Stimulated activated memory B cell treated with anti-CD40 and anti-IgM and Interleukin-4, amounts not matched to agents 10 μg/mL and 1 μg/mL and 100 μg/mL, for 72 hours (primary cell): ENCODE data around the gene PATJ.
A peak's percentile ranks its signal among the peaks of the same experiment; 100 is the strongest.

Experiments used
- ATAC-seq: fragments of 150-1000 bp; cut with Tn5 transposase; 2 replicates; pipeline ENCODE4 v1.10.0; 2021
- H3K27ac Mint-ChIP-seq: one replicate; pipeline ENCODE4 v1.8.0; 2022; ENCODE audit warnings: mild to moderate bottlenecking, mixed read lengths
- H3K27me3 Mint-ChIP-seq: one replicate; pipeline ENCODE4 v1.8.0; 2022; ENCODE audit warnings: mixed read lengths
- H3K36me3 Mint-ChIP-seq: one replicate; pipeline ENCODE4 v1.8.0; 2022; ENCODE audit warnings: mixed read lengths
- H3K4me1 Mint-ChIP-seq: one replicate; pipeline ENCODE4 v1.8.0; 2022; ENCODE audit warnings: mixed read lengths
- H3K4me3 Mint-ChIP-seq: one replicate; pipeline ENCODE4 v1.8.0; 2022; ENCODE audit warnings: mild to moderate bottlenecking, moderate library complexity, mixed read lengths
- H3K9me3 Mint-ChIP-seq: one replicate; pipeline ENCODE4 v1.8.0; 2022; ENCODE audit warnings: mixed read lengths

The PATJ gene

DNA sequence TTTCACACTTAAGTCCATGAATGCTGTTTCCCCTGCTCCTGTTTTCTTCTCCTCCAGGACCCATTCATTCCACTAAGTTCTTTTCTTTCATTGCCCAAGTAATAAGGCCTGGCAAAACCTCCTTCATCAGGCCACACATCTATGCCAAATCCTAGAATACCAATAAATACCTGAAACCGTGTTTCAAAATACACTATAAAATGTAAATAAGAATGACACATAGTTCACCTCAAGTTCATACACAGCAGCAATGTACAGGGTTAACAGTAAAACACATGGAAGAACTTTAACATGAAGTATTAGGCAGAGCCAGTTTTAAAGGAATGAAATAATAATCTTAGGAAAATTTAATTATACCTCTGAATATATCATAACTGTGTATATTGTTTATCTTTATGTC is 365.6 kb downstream of the PATJ start:
- H3K27me3 Mint-ChIP-seq, result no peaks in the 10 kb centered on the region
- H3K4me1 Mint-ChIP-seq, result no peaks in the 10 kb centered on the region
- peaks cover 12% of the 10 kb centered on the region for H3K36me3 Mint-ChIP-seq
- no peaks in the 10 kb centered on the region for H3K9me3 Mint-ChIP-seq
- H3K4me3 Mint-ChIP-seq, result no peak overlapping the region
- H3K27ac Mint-ChIP-seq, result no peak overlapping the region
- ATAC-seq, result no peak

DNA sequence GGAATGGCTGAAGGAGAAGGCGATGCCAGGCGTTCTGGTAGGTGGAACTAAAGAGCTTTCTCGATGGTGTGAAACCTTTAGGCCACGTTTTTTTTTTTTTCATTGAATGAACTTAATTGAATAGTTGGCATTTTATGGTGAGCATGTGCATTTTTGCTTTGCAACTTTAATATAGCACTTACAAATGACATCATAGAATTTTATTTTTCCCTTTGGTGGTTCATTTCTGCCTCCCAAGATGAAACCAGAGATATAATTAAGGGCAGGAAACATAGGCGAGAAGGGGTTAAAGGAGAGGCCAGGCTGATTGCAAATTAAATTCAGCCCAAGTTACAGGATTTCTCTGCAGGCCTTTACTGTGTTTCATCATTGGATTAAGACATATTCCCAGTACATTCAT is 366.8 kb downstream of the PATJ start:
- H3K9me3 Mint-ChIP-seq, result no peaks in the 10 kb centered on the region
- no peak overlapping the region for H3K4me3 Mint-ChIP-seq
- ATAC-seq, result no peak
- H3K27ac Mint-ChIP-seq, result no peak overlapping the region
- H3K27me3 Mint-ChIP-seq, result no peaks in the 10 kb centered on the region
- H3K36me3 Mint-ChIP-seq, result peaks cover 18% of the 10 kb centered on the region
- H3K4me1 Mint-ChIP-seq, result no peaks in the 10 kb centered on the region

DNA sequence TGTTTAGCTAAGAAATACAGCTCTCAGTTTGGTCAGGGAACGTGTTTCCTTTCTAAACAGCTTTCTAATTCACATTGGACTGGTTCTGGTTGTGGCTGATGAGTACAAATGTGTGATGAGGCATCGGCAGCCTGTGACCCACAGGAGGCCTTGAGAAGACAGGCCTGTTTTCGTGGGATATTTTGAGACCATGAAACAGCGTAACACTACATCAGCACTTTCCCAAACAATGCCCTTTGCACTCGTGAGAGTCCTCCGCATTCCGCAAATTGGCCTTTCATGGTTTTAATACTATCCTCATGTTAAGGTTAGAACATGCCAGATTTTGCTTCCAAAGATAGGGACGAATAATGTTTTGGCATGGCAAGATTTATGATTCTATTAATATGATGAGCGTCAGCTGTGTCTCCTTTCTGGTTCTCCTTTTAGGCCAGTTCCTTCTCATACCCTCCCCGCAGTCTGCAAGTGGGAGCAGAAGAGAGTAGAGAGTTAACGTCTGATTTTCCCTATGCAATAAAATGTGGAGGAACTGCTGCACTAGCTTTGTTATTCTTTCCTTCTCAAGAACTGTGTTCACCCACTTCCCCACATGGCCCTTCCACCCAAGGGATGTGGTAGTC is 368.0 kb downstream of the PATJ start:
- no peaks in the 10 kb centered on the region for H3K9me3 Mint-ChIP-seq
- peaks cover 20% of the 10 kb centered on the region for H3K36me3 Mint-ChIP-seq
- no peaks in the 10 kb centered on the region for H3K4me1 Mint-ChIP-seq
- no peaks in the 10 kb centered on the region for H3K27me3 Mint-ChIP-seq
- H3K4me3 Mint-ChIP-seq, result no peak overlapping the region
- ATAC-seq, result no peak
- H3K27ac Mint-ChIP-seq, result no peak overlapping the region

DNA sequence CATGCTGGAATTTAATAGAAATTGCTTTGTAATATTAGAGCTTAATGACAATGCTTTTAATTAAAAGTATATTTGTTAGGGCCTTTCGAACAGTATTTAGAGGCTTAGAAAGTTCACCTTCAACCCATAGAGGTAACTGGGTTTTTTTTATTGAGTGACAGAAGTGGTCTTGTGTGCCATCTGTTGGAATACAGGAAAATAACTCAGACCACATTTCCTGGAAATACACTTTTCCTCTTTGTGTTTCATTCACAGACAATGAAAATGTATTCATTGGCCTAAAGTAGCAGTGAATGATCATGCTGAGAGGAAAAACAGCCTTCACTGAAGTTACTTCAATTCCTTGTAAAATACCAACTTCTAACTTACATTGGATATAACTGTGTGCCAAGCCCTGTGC is 368.8 kb downstream of the PATJ start:
- Mint-ChIP-seq H3K4me3 (no peak overlapping the region), H3K27me3 (no peaks in the 10 kb centered on the region), H3K9me3 (no peaks in the 10 kb centered on the region), H3K27ac (no peak overlapping the region), H3K36me3 (peaks cover 22% of the 10 kb centered on the region), H3K4me1 (no peaks in the 10 kb centered on the region)
- ATAC-seq, result no peak

DNA sequence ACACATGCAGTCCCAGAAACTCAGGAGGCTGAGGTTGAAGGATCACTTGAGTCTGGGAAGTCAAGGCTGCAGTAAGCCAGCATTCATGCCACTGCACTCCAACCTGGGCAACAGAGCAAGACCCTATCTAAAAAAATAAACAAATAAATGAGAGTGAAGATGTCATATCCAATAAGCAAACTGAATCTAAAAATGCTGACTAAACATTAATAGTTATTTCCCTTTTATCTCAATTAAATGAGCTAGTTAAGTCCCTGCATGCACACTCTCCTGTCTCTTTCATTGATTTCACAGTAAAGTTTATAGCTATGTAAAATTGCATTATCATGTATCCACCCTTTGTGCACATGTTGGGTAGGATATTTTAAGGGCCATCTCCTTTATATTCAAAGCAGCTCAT is 371.2 kb downstream of the PATJ start:
- ATAC-seq, result no peak
- Mint-ChIP-seq H3K36me3 (peaks cover 40% of the 10 kb centered on the region), H3K27ac (no peak overlapping the region), H3K4me1 (no peaks in the 10 kb centered on the region), H3K9me3 (no peaks in the 10 kb centered on the region), H3K27me3 (no peaks in the 10 kb centered on the region), H3K4me3 (no peak overlapping the region)

DNA sequence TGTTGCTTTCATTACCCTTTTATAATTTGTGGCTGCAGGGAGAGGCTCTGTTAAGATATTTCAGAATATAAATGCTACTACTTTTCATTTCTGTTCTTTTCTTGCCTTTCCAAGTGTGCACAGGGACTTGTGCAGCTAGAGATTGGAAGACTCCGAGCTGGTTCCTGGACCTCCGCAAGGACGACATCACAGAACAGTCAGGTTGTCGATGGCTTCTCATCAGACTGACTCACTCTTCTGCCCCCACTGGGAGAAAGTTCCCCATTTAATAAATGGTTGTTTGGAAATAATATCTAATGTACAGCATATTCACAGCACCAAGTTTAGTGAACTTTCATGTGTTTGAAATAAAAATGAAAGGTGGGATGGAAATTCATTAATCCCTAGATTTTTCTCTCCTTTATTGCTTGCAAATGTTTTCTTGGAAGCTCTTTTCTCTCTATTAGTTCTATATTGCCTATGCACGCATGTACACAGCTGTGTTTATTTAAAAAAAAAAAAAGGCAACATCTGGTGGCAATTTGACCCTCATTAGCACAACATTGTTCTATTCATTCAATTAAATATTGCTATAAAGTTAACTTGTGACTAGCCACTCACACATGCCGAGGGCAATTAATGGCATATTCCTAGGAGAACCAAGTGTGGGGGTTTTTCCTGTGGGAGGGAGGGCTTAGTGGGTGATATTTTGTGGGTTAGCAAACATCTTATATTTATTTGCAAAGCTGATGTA is 374.9 kb downstream of the PATJ start:
- no peaks in the 10 kb centered on the region for H3K4me1 Mint-ChIP-seq
- no peak overlapping the region for H3K27ac Mint-ChIP-seq
- peaks cover 32% of the 10 kb centered on the region for H3K36me3 Mint-ChIP-seq
- ATAC-seq, result no peak
- H3K9me3 Mint-ChIP-seq, result no peaks in the 10 kb centered on the region
- no peak overlapping the region for H3K4me3 Mint-ChIP-seq
- no peaks in the 10 kb centered on the region for H3K27me3 Mint-ChIP-seq

DNA sequence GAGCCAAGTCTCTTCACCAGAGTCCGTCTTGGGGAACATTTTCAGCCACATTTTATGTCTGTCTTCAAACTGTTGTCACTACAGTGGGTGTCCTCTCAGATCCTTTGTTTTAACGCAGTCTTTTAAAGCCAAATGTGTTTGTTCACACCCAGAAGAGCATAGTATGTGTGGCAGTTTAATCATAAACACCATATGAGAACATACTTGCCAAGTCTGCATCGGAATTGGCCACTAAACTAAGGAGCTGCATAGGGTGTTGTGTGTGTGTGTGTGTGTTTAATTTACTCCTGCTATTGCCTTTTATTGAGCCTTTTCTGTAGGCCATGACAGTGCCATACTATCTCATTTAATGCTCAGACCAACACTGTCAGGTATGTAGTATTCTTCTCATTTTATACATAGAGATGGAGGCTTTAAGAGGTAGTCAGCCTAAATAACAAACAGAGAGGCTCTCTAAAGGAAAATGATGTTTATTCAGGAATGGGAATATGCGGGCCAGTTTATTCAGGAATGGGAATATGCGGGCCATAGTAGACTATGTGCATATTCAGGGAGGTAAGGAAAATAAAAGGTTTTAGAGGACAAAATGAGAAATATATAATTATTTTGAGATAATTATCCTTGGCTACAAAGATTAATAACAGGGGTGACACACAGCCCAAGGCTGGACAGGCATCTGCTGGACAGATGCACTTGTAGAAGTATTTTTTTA is 384.5 kb downstream of the PATJ start:
- Mint-ChIP-seq H3K4me3 (no peak overlapping the region), H3K27ac (no peak overlapping the region), H3K36me3 (peaks cover 13% of the 10 kb centered on the region), H3K27me3 (no peaks in the 10 kb centered on the region), H3K4me1 (no peaks in the 10 kb centered on the region), H3K9me3 (no peaks in the 10 kb centered on the region)
- no peak for ATAC-seq

DNA sequence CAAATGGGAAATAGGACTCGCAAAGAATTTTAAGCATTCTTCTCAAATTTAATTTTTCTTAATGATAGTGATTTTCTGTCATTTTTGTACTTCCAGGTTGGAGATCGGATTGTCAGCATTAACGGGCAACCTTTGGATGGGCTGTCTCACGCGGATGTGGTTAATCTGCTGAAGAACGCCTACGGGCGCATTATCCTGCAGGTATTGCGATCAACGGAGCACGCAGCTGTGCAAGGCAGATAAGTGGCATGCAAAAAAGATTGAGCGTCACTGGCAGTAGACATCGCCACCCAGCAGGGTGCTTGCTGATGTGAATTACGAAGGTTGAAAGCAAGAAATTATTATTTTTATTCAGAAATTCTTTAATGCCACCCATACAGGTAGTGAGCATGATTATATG is 386.5 kb downstream of the PATJ start:
- no peak for ATAC-seq
- Mint-ChIP-seq H3K4me3 (no peak overlapping the region), H3K27ac (no peak overlapping the region), H3K9me3 (no peaks in the 10 kb centered on the region), H3K27me3 (no peaks in the 10 kb centered on the region), H3K4me1 (no peaks in the 10 kb centered on the region), H3K36me3 (peaks cover 13% of the 10 kb centered on the region)

DNA sequence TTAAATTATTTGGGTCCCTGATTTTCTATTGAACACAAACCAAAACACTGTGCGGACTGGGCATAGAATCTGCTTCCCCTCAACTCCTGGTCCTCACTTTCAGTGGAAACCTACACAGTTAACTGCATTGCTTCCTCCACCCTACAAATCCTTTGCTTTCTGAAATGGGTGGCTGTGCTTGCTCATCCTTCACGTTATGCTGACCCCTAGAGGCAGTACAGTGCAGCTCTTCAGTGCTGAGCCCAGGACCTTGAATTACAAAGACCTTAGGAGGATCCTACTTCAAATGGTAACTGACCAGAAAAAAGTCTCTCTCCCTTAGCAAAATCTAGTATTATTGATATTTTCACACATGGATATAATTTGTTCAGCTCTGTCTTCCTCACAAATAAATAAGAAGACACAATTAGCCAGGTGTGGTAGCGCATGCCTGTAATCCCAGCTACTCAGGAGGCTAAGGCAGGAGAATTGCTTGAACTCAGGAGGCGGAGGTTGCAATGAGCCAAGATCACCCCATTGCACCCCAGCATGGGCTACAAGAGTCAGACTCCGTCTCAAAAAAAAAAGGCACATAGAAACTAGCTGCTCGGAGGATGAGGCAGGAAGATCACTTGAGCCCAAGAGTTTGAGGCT is 388.9 kb downstream of the PATJ start:
- Mint-ChIP-seq H3K27ac (no peak overlapping the region), H3K4me1 (no peaks in the 10 kb centered on the region), H3K36me3 (peaks cover 13% of the 10 kb centered on the region), H3K4me3 (no peak overlapping the region), H3K27me3 (no peaks in the 10 kb centered on the region), H3K9me3 (no peaks in the 10 kb centered on the region)
- peak; percentile 71 for ATAC-seq

DNA sequence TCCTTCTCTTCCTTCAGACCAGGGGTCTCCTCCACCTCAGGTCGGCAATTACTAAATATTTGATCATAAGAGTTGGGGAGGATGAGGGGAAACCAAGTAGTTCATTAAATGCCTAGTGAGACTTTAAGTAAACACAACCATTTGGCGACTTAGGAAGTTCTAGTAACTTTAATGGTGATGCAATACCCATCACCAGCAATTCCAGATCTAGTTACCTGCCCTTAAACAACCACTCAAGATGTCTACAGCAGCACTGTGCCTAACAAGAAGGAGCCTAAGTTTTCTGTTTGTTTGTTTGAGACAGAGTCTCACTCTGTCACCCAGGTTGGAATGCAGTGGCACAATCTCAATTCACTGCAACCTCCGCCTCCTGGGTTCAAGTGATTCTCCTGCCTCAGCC is 395.7 kb downstream of the PATJ start:
- no peaks in the 10 kb centered on the region for H3K9me3 Mint-ChIP-seq
- no peaks in the 10 kb centered on the region for H3K27me3 Mint-ChIP-seq
- no peaks in the 10 kb centered on the region for H3K4me1 Mint-ChIP-seq
- H3K27ac Mint-ChIP-seq, result no peak overlapping the region
- peaks cover 15% of the 10 kb centered on the region for H3K36me3 Mint-ChIP-seq
- ATAC-seq, result no peak
- H3K4me3 Mint-ChIP-seq, result no peak overlapping the region

DNA sequence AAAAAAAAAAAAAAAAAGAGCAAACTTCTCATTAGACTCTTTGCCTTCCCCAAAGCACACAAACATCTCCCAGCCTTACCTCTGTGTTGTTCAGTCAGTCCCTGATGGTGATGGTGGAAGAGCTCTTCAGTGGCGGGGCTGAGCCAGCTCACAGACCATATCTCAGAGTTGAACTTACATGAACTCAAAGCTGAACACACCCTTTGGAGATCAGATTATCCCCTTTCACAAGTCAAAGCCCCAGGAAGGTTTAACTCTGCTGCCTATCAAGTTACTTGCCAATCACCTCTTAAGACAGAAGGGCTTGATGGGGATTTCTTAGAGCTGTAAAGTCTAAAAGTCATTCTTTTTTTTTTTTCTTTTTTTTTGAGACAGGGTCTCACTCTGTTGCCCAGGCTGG is 397.1 kb downstream of the PATJ start:
- no peaks in the 10 kb centered on the region for H3K9me3 Mint-ChIP-seq
- ATAC-seq, result no peak
- no peaks in the 10 kb centered on the region for H3K4me1 Mint-ChIP-seq
- peaks cover 15% of the 10 kb centered on the region for H3K36me3 Mint-ChIP-seq
- H3K27me3 Mint-ChIP-seq, result no peaks in the 10 kb centered on the region
- no peak overlapping the region for H3K27ac Mint-ChIP-seq
- no peak overlapping the region for H3K4me3 Mint-ChIP-seq

DNA sequence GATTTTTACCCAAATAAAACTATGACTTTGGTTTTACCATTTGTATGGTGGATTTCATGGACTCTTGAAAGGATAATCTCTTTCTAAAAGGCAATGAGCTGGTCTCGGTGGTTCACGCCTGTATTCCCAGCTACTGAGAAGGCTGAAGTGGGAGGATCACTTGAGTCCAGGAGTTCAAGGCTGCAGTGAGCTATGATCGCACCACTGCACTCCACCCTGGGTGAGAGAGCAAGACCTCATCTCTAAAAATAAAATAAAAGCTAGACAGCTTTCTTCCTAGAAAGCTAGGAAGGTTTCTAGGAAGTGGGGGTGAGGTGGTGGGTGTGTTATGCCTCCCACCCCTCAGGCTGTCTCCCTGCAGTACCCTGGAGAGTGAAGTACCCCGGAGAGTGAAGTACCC is 398.4 kb downstream of the PATJ start:
- no peak for ATAC-seq
- Mint-ChIP-seq H3K9me3 (no peaks in the 10 kb centered on the region), H3K27ac (no peak overlapping the region), H3K27me3 (no peaks in the 10 kb centered on the region), H3K4me1 (no peaks in the 10 kb centered on the region), H3K4me3 (no peak overlapping the region), H3K36me3 (peaks cover 15% of the 10 kb centered on the region)

DNA sequence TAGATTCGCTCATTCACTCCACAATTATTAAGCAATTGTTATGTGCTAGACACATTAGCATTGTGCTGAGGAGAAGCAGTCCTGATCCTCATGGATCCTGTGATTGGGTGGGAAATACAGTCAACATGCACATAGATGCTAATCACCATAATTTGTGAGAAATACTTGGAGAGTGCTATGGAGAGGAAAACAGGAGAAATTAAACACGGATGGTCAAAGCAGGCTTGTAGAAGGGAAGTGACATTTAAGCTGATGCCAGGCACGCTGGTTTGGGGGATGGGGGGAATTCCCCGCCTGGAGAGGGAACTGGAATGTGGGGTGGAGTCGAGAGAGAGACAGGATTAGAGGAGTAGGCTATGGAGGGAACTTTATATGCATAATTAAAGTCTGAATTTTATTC is 400.2 kb downstream of the PATJ start:
- no peaks in the 10 kb centered on the region for H3K9me3 Mint-ChIP-seq
- peaks cover 15% of the 10 kb centered on the region for H3K36me3 Mint-ChIP-seq
- H3K4me3 Mint-ChIP-seq, result no peak overlapping the region
- ATAC-seq, result no peak
- no peaks in the 10 kb centered on the region for H3K4me1 Mint-ChIP-seq
- H3K27ac Mint-ChIP-seq, result no peak overlapping the region
- no peaks in the 10 kb centered on the region for H3K27me3 Mint-ChIP-seq

DNA sequence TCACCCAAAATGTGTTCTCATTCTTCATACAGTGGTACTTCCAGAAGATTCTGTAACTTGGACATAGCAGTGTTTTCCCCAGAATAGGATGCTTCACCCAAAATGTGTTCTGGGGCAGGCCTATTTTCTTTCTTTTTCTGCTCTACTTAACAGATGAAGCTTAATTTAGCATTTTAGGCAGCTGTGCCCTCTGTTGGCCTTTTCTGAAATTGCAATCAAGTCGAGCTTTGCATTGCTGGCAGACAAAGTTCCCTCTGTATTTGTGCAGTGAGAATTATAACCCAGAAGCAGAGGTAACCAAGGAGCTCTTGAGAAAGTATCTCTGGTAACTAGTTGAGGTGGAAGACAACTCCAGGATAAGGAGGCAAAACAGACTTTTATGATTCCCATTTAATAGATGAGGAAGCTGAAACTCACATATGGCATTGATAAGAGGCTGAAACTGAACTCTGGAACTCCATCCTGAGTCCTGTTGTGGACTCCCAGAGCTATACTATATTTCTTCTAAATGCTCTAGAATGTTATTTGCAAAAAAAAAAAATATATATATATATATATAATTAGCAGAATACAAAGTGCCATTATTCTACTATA is 402.1 kb downstream of the PATJ start:
- ATAC-seq, result no peak
- Mint-ChIP-seq H3K4me3 (no peak overlapping the region), H3K36me3 (peaks cover 11% of the 10 kb centered on the region), H3K4me1 (no peaks in the 10 kb centered on the region), H3K27me3 (no peaks in the 10 kb centered on the region), H3K27ac (no peak overlapping the region), H3K9me3 (no peaks in the 10 kb centered on the region)

DNA sequence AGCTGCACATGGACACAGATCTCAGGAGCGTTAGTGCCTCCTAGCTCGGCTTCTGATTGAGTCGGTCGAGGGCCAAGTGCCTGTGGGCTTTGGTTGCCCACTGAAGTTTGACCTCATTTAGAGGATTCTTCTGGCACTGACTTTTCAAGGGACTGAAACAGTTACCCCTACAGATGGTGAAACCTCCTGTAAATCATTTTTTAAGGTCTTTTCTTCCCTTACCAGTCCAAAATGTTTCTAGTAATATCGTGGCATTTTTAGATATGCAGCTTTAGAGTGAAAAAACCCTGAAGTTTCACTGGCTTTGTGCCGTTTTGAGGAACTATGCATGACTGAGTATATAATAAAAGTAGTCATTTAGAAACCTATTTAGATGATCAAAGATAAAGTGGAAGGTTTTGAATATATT is 417.7 kb downstream of the PATJ start:
- Mint-ChIP-seq H3K4me3 (no peak overlapping the region), H3K27me3 (no peaks in the 10 kb centered on the region), H3K36me3 (peaks cover 9% of the 10 kb centered on the region), H3K27ac (peak overlapping the region; percentile 24), H3K9me3 (no peaks in the 10 kb centered on the region), H3K4me1 (peaks cover 7% of the 10 kb centered on the region)
- peak; percentile 58 for ATAC-seq
